HFFc6 (cell line): ENCODE data around the gene CMC2. TPM values are rescaled to one million over a fixed set of nuclear protein-coding genes. Genes with fewer than 3 reads are reported as not detected.

Experiments
- DNase-seq: peaks from one replicate; pipeline ENCODE4 v3.0.0-alpha.2; 2018
- H3K27ac Mint-ChIP-seq: 2 replicates; pipeline ENCODE4 v1.8.0; 2020; ENCODE audit warnings: mild to moderate bottlenecking, mixed read lengths
- H3K27me3 Mint-ChIP-seq: 2 replicates; pipeline ENCODE4 v1.8.0; 2021; ENCODE audit warnings: mild to moderate bottlenecking, moderate library complexity, mixed read lengths; ENCODE audit not compliant: insufficient read depth
- H3K36me3 Mint-ChIP-seq: 2 replicates; pipeline ENCODE4 v1.8.0; 2021; ENCODE audit warnings: low read depth, mixed read lengths
- H3K4me1 Mint-ChIP-seq: 2 replicates; pipeline ENCODE4 v1.8.0; 2020; ENCODE audit warnings: low read depth, mixed read lengths
- H3K4me3 Mint-ChIP-seq: 2 replicates; pipeline ENCODE4 v1.8.0; 2020; ENCODE audit warnings: mild to moderate bottlenecking, moderate library complexity, mixed read lengths
- H3K9me3 Mint-ChIP-seq: 2 replicates; pipeline ENCODE4 v1.8.0; 2020; ENCODE audit warnings: mild to moderate bottlenecking, mixed read lengths
- CTCF ChIP-seq: fragments of 200-600 bp; sonication (generic); IDR thresholded peaks from 2 replicates; pipeline ENCODE4 v1.5.0; 2021; ENCODE audit warnings: antibody characterized with exemption, mild to moderate bottlenecking
- total RNA-seq, 6 experiments: library from RNA; stranded (reverse); fragmentation: NEBNext Ultra II Directional; extraction: Animal tissue kit (Norgen Biotek cat#: 25700); gene quantifications; 2 replicates in 1 of 6; 3 replicates in 5 of 6; pipeline ENCODE4 v1.2.3, GENCODE V29; 2021

CMC2 gene
- total RNA-seq, 6 experiments from 2014 or later, result 64.7 to 82.7 (median 74.8) TPM

GRCh38 chr16:80931801-80932707 is 74.6 kb downstream of the CMC2 start:
- no peak; the same call in 1 of the 2 replicates for TF ChIP-seq CTCF
- Mint-ChIP-seq H3K9me3 (peaks cover 10% of the 10 kb centered on the region), H3K36me3 (peaks cover 32% of the 10 kb centered on the region), H3K27me3 (no peaks in the 10 kb centered on the region), H3K4me1 (peaks cover 52% of the 10 kb centered on the region), H3K27ac (peak overlapping the region; percentile 100), H3K4me3 (peak overlapping the region; percentile 93)
- DNase-seq, result peak; percentile 25

GRCh38 chr16:80924372-80924978 is 82.2 kb downstream of the CMC2 start:
- no peaks in the 10 kb centered on the region for H3K4me1 Mint-ChIP-seq
- peaks cover 10% of the 10 kb centered on the region for H3K9me3 Mint-ChIP-seq

GRCh38 chr16:80923356-80923755 is 83.3 kb downstream of the CMC2 start:
- H3K27me3 Mint-ChIP-seq, result peaks cover 13% of the 10 kb centered on the region
- no peak overlapping the region for H3K27ac Mint-ChIP-seq
- no peaks in the 10 kb centered on the region for H3K4me1 Mint-ChIP-seq
- DNase-seq, result no peak
- H3K9me3 Mint-ChIP-seq, result peaks cover 4% of the 10 kb centered on the region
- peaks cover 9% of the 10 kb centered on the region for H3K36me3 Mint-ChIP-seq
- H3K4me3 Mint-ChIP-seq, result no peak overlapping the region
- no peak for TF ChIP-seq CTCF

More at GRCh38 chr16:80924372-80924978, 82.2 kb downstream of the CMC2 start:
- peak; percentile 87 for TF ChIP-seq CTCF
- H3K4me3 Mint-ChIP-seq, result no peak overlapping the region
- peaks cover 3% of the 10 kb centered on the region; the same call in 1 of the 2 replicates for H3K27me3 Mint-ChIP-seq
- peaks cover 19% of the 10 kb centered on the region for H3K36me3 Mint-ChIP-seq
- DNase-seq, result peak; percentile 37
- H3K27ac Mint-ChIP-seq, result no peak overlapping the region

Other genes starting within 250 kb of the CMC2 start
- gene CDYL2, start 202.3 kb downstream of the CMC2 start, total RNA-seq, result 10 to 100 TPM; 15.4 to 22.5 (median 20.6) TPM
- 10 to 100 TPM; 32.3 to 52.3 (median 50.8) TPM for gene CENPN, start 329 bp upstream of the CMC2 start, total RNA-seq
- gene ATMIN, start 29.0 kb upstream of the CMC2 start, total RNA-seq, result 10 to 100 TPM; 24.3 to 35.6 (median 29.7) TPM
- gene C16orf46, start 70.4 kb upstream of the CMC2 start, total RNA-seq, result 1 to 10 TPM in 1 of 6 experiments, under 1 TPM in 5; 0.23 to 1.2 (median 0.35) TPM
- gene GCSH, start 89.5 kb upstream of the CMC2 start, total RNA-seq, result 10 to 100 TPM; 23.6 to 36.1 (median 31.3) TPM
- gene BCO1, start 231.8 kb upstream of the CMC2 start, total RNA-seq, result not detected